SK-N-SH treated with all-trans-retinoic acid at 6 μM for 48 hours (cell line): ENCODE data around the gene MANBA.

Source experiments
- ATAC-seq: fragments of 200-7000 bp; cut with Tn5 transposase; 3 replicates; pipeline ENCODE4 v1.9.1; 2020; ENCODE audit warnings: mild to moderate bottlenecking, moderate library complexity
- ARNTL ChIP-seq: fragments of 450-650 bp; formaldehyde crosslinking; IDR thresholded peaks from 2 replicates; pipeline ENCODE4 v1.5.0; 2020; ENCODE audit warnings: low read depth, mild to moderate bottlenecking, moderate library complexity, borderline replicate concordance
- BACH2 ChIP-seq: fragments of 250-450 bp; sonication (Bioruptor Pico); IDR thresholded peaks from 2 replicates; pipeline ENCODE4 v1.9.0; 2021; ENCODE audit warnings: mild to moderate bottlenecking, borderline replicate concordance
- CSDC2 ChIP-seq: fragments of 250-450 bp; sonication (Bioruptor Pico); IDR thresholded peaks from 2 replicates; pipeline ENCODE4 v1.5.0; 2020; ENCODE audit warnings: mild to moderate bottlenecking, moderate library complexity
- ESRRG ChIP-seq: fragments of 250-450 bp; sonication (Bioruptor Pico); IDR thresholded peaks from 2 replicates; pipeline ENCODE4 v1.6.1; 2021; ENCODE audit warnings: mild to moderate bottlenecking
- GLIS3 ChIP-seq: fragments of 250-450 bp; sonication (Bioruptor Pico); IDR thresholded peaks from 2 replicates; pipeline ENCODE4 v1.5.0; 2020; ENCODE audit warnings: mild to moderate bottlenecking, moderate library complexity
- ISL1 ChIP-seq: fragments of 250-450 bp; sonication (Bioruptor Pico); IDR thresholded peaks from 2 replicates; pipeline ENCODE4 v2.1.2; 2022; ENCODE audit warnings: mild to moderate bottlenecking, moderate library complexity
- PPARA ChIP-seq: fragments of 250-450 bp; sonication (Bioruptor Pico); IDR thresholded peaks from 2 replicates; pipeline ENCODE4 v1.5.0; 2020; ENCODE audit warnings: mild to moderate bottlenecking, borderline replicate concordance
- RARB ChIP-seq: fragments of 250-450 bp; sonication (Bioruptor Pico); IDR thresholded peaks from 2 replicates; pipeline ENCODE4 v1.8.0; 2021; ENCODE audit warnings: mild to moderate bottlenecking, moderate library complexity
- SNAI2 ChIP-seq: fragments of 250-450 bp; sonication (Bioruptor Pico); IDR thresholded peaks from 2 replicates; pipeline ENCODE4 v1.5.0; 2020; ENCODE audit warnings: mild to moderate bottlenecking, moderate library complexity
- TCF4 ChIP-seq: fragments of 250-450 bp; sonication (Bioruptor Pico); IDR thresholded peaks from 2 replicates; pipeline ENCODE4 v1.8.0; 2021; ENCODE audit warnings: mild to moderate bottlenecking, moderate library complexity, borderline replicate concordance
- TOX ChIP-seq: fragments of 250-450 bp; sonication (Bioruptor Pico); IDR thresholded peaks from 2 replicates; pipeline ENCODE4 v1.8.0; 2021; ENCODE audit warnings: mild to moderate bottlenecking, moderate library complexity, borderline replicate concordance
- ZC3H10 ChIP-seq: fragments of 250-450 bp; sonication (Bioruptor Pico); IDR thresholded peaks from 2 replicates; pipeline ENCODE4 v1.5.1; 2021; ENCODE audit warnings: mild to moderate bottlenecking, moderate library complexity
- ZFP3 ChIP-seq: fragments of 250-450 bp; sonication (Bioruptor Pico); IDR thresholded peaks from 2 replicates; pipeline ENCODE4 v1.5.0; 2020; ENCODE audit warnings: mild to moderate bottlenecking, moderate library complexity
- ZFP30 ChIP-seq: fragments of 450-650 bp; formaldehyde crosslinking; IDR thresholded peaks from 2 replicates; pipeline ENCODE4 v1.5.0; 2022; ENCODE audit warnings: mild to moderate bottlenecking, moderate library complexity
- ZNF565 ChIP-seq: fragments of 450-650 bp; formaldehyde crosslinking; conservative IDR thresholded peaks from 2 replicates; pipeline ENCODE4 v1.5.0; 2020; ENCODE audit warnings: low read depth, mild to moderate bottlenecking, moderate library complexity
- ZNF70 ChIP-seq: fragments of 450-650 bp; formaldehyde crosslinking; IDR thresholded peaks from 2 replicates; pipeline ENCODE4 v1.5.0; 2020; ENCODE audit warnings: mild to moderate bottlenecking, moderate library complexity
- ZNF8 ChIP-seq: fragments of 450-650 bp; formaldehyde crosslinking; IDR thresholded peaks from 2 replicates; pipeline ENCODE4 v1.5.0; 2020; ENCODE audit warnings: mild to moderate bottlenecking, moderate library complexity
- TF ChIP-seq, protein P1 (sequence below): fragments of 250-450 bp; sonication (Bioruptor Pico); IDR thresholded peaks from 2 replicates; pipeline ENCODE4 v1.5.0; 2020; ENCODE audit warnings: mild to moderate bottlenecking, moderate library complexity
- TF ChIP-seq, protein P2 (sequence below): fragments of 250-450 bp; sonication (Bioruptor Pico); IDR thresholded peaks from 2 replicates; pipeline ENCODE4 v1.5.1; 2020; ENCODE audit warnings: low read depth, mild to moderate bottlenecking, moderate library complexity
- TF ChIP-seq, protein P3 (sequence below): fragments of 250-450 bp; sonication (Bioruptor Pico); IDR thresholded peaks from 2 replicates; pipeline ENCODE4 v1.8.0; 2021; ENCODE audit warnings: low read depth, mild to moderate bottlenecking, moderate library complexity, borderline replicate concordance
- TF ChIP-seq, protein P4 (sequence below): fragments of 250-450 bp; sonication (Bioruptor Pico); IDR thresholded peaks from 2 replicates; pipeline ENCODE4 v1.5.1; 2021; ENCODE audit warnings: mild to moderate bottlenecking, moderate library complexity
- TF ChIP-seq, protein P5 (sequence below): fragments of 250-450 bp; sonication (Bioruptor Pico); IDR thresholded peaks from 2 replicates; pipeline ENCODE4 v1.8.0; 2020; ENCODE audit warnings: mild to moderate bottlenecking, moderate library complexity, borderline replicate concordance

The MANBA gene

DNA sequence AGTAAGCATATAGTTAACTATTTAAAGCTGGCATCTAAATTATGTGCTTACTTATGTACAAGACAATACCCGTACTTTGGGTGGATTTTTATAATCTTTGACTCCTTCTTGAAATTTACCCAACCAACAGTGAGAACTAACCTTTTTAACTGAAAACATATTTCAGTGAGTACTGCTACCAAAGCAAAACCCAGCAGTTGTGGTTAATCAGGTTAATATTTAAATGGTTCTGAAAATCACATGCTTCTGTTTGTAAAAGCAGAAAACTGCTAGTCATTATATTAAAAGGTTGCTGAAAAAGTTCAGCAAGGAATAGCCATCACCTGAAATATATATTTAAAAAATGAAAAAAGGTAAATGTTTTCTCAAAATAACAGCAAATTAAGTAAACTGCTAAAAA lies 46.6 kb upstream of the MANBA start:
- TF ChIP-seq, protein P1, sequence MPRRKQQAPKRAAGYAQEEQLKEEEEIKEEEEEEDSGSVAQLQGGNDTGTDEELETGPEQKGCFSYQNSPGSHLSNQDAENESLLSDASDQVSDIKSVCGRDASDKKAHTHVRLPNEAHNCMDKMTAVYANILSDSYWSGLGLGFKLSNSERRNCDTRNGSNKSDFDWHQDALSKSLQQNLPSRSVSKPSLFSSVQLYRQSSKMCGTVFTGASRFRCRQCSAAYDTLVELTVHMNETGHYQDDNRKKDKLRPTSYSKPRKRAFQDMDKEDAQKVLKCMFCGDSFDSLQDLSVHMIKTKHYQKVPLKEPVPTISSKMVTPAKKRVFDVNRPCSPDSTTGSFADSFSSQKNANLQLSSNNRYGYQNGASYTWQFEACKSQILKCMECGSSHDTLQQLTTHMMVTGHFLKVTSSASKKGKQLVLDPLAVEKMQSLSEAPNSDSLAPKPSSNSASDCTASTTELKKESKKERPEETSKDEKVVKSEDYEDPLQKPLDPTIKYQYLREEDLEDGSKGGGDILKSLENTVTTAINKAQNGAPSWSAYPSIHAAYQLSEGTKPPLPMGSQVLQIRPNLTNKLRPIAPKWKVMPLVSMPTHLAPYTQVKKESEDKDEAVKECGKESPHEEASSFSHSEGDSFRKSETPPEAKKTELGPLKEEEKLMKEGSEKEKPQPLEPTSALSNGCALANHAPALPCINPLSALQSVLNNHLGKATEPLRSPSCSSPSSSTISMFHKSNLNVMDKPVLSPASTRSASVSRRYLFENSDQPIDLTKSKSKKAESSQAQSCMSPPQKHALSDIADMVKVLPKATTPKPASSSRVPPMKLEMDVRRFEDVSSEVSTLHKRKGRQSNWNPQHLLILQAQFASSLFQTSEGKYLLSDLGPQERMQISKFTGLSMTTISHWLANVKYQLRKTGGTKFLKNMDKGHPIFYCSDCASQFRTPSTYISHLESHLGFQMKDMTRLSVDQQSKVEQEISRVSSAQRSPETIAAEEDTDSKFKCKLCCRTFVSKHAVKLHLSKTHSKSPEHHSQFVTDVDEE (CRISPR knock-in tag) = no peak
- TF ChIP-seq ZFP30 (CRISPR knock-in tag) (no peak), ARNTL (CRISPR knock-in tag) (no peak), TOX (CRISPR knock-in tag) (no peak), ZFP3 (no peak), PPARA (CRISPR knock-in tag) (no peak), BACH2 (CRISPR knock-in tag) (no peak), ZC3H10 (CRISPR knock-in tag) (no peak), ESRRG (CRISPR knock-in tag) (no peak), TCF4 (CRISPR knock-in tag) (no peak), SNAI2 (CRISPR knock-in tag) (no peak), ZNF565 (no peak), ISL1 (CRISPR knock-in tag) (no peak), CSDC2 (no peak), ZNF8 (CRISPR knock-in tag) (no peak)
- TF ChIP-seq, protein P2, sequence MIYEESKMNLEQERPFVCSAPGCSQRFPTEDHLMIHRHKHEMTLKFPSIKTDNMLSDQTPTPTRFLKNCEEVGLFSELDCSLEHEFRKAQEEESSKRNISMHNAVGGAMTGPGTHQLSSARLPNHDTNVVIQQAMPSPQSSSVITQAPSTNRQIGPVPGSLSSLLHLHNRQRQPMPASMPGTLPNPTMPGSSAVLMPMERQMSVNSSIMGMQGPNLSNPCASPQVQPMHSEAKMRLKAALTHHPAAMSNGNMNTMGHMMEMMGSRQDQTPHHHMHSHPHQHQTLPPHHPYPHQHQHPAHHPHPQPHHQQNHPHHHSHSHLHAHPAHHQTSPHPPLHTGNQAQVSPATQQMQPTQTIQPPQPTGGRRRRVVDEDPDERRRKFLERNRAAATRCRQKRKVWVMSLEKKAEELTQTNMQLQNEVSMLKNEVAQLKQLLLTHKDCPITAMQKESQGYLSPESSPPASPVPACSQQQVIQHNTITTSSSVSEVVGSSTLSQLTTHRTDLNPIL (CRISPR knock-in tag) = no peak
- TF ChIP-seq, protein P3, sequence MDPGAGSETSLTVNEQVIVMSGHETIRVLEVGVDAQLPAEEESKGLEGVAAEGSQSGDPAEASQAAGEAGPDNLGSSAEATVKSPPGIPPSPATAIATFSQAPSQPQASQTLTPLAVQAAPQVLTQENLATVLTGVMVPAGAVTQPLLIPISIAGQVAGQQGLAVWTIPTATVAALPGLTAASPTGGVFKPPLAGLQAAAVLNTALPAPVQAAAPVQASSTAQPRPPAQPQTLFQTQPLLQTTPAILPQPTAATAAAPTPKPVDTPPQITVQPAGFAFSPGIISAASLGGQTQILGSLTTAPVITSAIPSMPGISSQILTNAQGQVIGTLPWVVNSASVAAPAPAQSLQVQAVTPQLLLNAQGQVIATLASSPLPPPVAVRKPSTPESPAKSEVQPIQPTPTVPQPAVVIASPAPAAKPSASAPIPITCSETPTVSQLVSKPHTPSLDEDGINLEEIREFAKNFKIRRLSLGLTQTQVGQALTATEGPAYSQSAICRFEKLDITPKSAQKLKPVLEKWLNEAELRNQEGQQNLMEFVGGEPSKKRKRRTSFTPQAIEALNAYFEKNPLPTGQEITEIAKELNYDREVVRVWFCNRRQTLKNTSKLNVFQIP (CRISPR knock-in tag) = no peak
- TF ChIP-seq, protein P4, sequence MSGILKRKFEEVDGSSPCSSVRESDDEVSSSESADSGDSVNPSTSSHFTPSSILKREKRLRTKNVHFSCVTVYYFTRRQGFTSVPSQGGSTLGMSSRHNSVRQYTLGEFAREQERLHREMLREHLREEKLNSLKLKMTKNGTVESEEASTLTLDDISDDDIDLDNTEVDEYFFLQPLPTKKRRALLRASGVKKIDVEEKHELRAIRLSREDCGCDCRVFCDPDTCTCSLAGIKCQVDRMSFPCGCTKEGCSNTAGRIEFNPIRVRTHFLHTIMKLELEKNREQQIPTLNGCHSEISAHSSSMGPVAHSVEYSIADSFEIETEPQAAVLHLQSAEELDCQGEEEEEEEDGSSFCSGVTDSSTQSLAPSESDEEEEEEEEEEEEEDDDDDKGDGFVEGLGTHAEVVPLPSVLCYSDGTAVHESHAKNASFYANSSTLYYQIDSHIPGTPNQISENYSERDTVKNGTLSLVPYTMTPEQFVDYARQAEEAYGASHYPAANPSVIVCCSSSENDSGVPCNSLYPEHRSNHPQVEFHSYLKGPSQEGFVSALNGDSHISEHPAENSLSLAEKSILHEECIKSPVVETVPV = no peak
- TF ChIP-seq, protein P5, sequence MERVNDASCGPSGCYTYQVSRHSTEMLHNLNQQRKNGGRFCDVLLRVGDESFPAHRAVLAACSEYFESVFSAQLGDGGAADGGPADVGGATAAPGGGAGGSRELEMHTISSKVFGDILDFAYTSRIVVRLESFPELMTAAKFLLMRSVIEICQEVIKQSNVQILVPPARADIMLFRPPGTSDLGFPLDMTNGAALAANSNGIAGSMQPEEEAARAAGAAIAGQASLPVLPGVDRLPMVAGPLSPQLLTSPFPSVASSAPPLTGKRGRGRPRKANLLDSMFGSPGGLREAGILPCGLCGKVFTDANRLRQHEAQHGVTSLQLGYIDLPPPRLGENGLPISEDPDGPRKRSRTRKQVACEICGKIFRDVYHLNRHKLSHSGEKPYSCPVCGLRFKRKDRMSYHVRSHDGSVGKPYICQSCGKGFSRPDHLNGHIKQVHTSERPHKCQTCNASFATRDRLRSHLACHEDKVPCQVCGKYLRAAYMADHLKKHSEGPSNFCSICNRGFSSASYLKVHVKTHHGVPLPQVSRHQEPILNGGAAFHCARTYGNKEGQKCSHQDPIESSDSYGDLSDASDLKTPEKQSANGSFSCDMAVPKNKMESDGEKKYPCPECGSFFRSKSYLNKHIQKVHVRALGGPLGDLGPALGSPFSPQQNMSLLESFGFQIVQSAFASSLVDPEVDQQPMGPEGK = no peak
- no peak for ATAC-seq

DNA sequence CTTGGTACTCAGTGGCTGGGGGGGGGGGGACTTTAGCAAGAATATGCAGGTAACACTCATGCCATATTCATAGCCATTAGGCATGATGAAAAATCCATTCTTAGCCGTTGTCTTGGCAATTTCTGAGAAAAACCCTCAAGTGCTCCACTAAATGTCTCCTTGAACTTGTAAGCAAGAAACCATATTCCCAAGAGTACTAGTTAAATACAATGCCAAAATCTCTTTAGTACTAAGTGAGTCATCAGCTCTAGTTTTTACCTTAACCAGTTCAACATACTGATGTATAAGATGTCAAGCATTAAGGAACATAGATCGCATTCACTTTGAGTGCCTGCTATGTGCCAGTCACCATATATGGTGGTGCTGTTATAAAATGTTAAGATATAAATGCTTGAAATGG lies 39.0 kb upstream of the MANBA start:
- no peak for TF ChIP-seq ESRRG (CRISPR knock-in tag)
- TF ChIP-seq GLIS3 (CRISPR knock-in tag) = no peak
- TF ChIP-seq, protein P2 (CRISPR knock-in tag) = no peak
- TF ChIP-seq ZNF70 (CRISPR knock-in tag) = no peak
- TF ChIP-seq PPARA (CRISPR knock-in tag) = no peak
- no peak for TF ChIP-seq ARNTL (CRISPR knock-in tag)
- no peak for TF ChIP-seq ZFP30 (CRISPR knock-in tag)
- TF ChIP-seq ZNF8 (CRISPR knock-in tag) = no peak
- no peak for TF ChIP-seq RARB (CRISPR knock-in tag)
- no peak for ATAC-seq
